Activated CD4-positive, alpha-beta T cell treated with anti-CD3 and anti-CD28 coated beads, Interleukin-10, Interleukin-2, amounts not matched to agents 100 ng/mL and 50 ng/mL, durations not matched to agents 16 hours and 8 hours (primary cell): Measurements from ENCODE around the gene LITAFD.

Experiments used
- DNase-seq: peaks from one replicate; pipeline ENCODE4 v3.0.0-alpha.2; 2020

The LITAFD gene

GRCh38 chr16:8924214-8924613 is 42.1 kb downstream of the LITAFD start:
- no peak for DNase-seq

GRCh38 chr16:8925455-8925854 is 43.3 kb downstream of the LITAFD start:
- no peak for DNase-seq

- no peak for DNase-seq
Observed at GRCh38 chr16:8926827-8927226, 44.7 kb downstream of the LITAFD start.

DNA sequence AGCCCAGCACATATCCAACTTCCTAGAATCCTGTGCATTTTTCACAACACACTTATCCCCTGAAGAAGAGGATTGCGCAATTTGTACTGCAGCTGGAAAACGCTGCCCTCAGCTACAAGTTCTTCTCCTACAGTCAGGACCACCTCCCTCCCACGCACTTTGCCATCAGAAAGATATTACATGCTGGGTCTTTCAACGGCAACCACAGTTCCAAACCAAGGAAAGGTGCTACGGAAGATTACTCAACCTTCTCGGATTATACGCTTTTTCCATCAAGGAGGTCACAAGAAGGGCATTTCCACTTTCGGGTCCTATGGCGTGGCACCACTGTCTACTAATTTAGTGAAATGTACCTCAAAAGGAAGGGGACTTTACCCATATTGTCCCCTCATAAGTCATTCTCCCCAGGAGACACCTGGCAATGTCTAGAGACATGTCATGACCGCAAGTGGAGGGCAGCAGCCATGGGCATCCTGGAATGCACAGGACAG is 46.4 kb downstream of the LITAFD start:
- DNase-seq: peak; percentile 66

DNA sequence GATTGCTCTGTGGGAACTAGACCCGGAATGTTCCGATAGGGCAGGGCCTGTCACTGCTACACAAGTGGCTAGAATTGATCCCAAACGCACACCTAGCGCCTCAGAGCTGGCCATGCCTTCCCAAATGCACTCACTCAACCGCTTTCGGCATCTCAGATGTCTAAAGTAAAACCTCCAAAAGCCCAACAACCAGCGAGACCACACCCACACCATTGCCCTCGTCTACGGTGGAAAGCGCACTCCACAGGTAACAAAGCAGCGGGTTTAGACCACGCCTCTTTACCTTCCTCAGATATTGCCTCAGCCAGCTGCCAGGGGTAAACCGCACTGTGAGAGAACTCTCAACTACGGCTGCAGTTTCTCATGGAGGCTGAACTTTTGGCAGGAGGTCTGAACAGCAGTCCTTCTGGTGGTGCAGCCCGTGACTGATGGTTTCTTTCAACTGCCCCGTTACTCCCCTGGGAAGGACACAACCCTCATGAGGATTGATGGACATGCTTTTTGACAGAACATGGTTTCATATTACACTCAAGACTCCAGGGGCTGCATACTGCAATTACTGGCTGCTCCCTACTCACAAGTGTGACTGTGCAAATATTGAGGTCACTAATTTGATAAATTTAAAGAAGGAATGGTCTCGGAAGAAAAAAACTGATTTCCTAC is 47.1 kb downstream of the LITAFD start:
- no peak for DNase-seq

DNA sequence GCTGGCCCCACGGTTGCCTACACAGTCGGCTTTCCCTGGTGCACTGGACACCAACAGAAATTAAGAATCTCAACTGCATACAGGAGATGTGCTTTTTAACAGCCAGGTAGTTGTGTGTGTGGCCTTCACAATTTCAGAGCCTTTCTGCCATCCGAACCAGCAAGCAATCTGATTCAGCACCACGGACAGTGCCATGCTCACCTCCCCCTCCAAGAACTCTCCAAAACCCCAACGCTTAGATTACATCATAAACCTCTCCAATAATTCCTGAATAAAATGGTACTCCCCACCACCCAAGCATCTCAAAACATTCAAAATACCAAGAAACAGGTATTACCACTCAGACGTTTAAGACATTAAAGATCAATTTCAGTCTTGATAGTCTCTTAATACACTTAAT is 49.7 kb downstream of the LITAFD start:
- DNase-seq: no peak

DNA sequence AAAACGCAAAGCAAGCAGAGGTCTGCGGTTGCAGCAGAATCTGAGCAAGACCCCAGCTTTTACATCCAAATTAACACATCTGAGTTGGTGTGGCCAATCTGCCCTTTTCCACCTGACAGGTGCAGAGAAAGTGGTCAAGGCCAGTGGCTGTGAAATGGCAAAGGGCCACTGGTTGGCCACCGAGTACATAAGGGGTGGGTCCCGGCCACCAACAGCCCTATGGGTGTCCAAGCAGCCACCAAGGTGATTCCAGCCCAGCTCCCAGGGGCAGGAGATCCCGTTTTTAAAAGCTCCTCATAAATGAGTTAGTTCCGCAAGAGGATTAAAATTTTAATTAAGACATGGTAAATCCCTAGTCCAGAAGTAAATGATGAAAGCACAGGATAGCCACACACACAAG is 52.5 kb downstream of the LITAFD start:
- DNase-seq: no peak
